ENCODE data around the gene WSB2.

DNA sequence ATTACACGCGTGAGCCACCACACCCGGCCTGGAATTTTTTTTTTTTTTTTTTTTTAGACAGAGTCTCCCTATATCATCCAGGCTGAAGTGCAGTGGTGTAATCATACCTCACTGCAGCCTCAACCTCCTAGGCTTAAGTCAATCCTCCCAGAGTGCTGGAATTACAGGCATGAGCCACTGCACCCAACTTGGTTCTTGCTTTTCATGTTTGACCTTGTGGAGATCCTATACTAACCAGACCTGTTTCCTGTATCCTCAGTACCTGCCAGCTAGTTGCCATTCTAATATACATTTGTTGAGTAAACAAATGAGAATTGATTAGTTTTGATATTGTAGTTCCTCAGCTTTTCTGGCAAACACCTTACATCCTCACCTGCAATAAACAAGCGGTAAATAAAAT lies 46.0 kb upstream of the WSB2 start:
- TF ChIP-seq, protein P1, sequence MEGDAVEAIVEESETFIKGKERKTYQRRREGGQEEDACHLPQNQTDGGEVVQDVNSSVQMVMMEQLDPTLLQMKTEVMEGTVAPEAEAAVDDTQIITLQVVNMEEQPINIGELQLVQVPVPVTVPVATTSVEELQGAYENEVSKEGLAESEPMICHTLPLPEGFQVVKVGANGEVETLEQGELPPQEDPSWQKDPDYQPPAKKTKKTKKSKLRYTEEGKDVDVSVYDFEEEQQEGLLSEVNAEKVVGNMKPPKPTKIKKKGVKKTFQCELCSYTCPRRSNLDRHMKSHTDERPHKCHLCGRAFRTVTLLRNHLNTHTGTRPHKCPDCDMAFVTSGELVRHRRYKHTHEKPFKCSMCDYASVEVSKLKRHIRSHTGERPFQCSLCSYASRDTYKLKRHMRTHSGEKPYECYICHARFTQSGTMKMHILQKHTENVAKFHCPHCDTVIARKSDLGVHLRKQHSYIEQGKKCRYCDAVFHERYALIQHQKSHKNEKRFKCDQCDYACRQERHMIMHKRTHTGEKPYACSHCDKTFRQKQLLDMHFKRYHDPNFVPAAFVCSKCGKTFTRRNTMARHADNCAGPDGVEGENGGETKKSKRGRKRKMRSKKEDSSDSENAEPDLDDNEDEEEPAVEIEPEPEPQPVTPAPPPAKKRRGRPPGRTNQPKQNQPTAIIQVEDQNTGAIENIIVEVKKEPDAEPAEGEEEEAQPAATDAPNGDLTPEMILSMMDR (IDR thresholded peaks at IDR 0.05 in 2 of 3, conservative IDR thresholded peaks at IDR 0.05 in 1 of 3; ENCODE audit: control insufficient read depth in 2 of 3, extremely low read depth in 1 of 3, insufficient read depth in 1 of 3, low read depth in 3 of 3, low read length in 3 of 3): no peak
- no peak for TF ChIP-seq HDAC2 (IDR thresholded peaks at IDR 0.05)
- no peak for TF ChIP-seq JUND (IDR thresholded peaks at IDR 0.05; ENCODE audit: low read depth, low read length)
- no peak for TF ChIP-seq IRF4 (IDR thresholded peaks at IDR 0.05; ENCODE audit: low read depth, low read length)
- no peak for TF ChIP-seq RFX5 (IDR thresholded peaks at IDR 0.05; ENCODE audit: low read depth, low read length)
- TF ChIP-seq NBN (IDR thresholded peaks at IDR 0.05): no peak
- TF ChIP-seq GABPA (IDR thresholded peaks at IDR 0.05; ENCODE audit: low read depth): no peak
- TF ChIP-seq POLR2AphosphoS5 (IDR thresholded peaks at IDR 0.05; ENCODE audit: low read length): no peak
- no peak for TF ChIP-seq MYC (IDR thresholded peaks at IDR 0.05; ENCODE audit: insufficient read depth, insufficient read length, insufficient replicate concordance, low read length, severe bottlenecking)
- no peak for TF ChIP-seq ZNF274 (IDR thresholded peaks at IDR 0.05; ENCODE audit: insufficient read depth, insufficient read length)
- TF ChIP-seq SPI1 (IDR thresholded peaks at IDR 0.05; ENCODE audit: borderline replicate concordance, insufficient read depth, low read depth, low read length): no peak
- no peak for TF ChIP-seq NR2C2 (IDR thresholded peaks at IDR 0.05; ENCODE audit: borderline replicate concordance, control insufficient read depth, insufficient read length, low read depth)
- TF ChIP-seq SREBF2 (IDR thresholded peaks at IDR 0.05; ENCODE audit: low read length): no peak
